WI38 (cell line): Measurements from ENCODE around the gene SLC24A3.

Experiments
- H3K4me3 ChIP-seq: 2 replicates; pipeline ENCODE4 v1.5.1; 2011; ENCODE audit warnings: low read depth, mild to moderate bottlenecking, control low read depth, low read length
- CTCF ChIP-seq: IDR thresholded peaks from 2 replicates; pipeline ENCODE4 v1.5.1; 2012; ENCODE audit warnings: low read depth, mild to moderate bottlenecking, control low read depth, low read length

SLC24A3 gene

DNA sequence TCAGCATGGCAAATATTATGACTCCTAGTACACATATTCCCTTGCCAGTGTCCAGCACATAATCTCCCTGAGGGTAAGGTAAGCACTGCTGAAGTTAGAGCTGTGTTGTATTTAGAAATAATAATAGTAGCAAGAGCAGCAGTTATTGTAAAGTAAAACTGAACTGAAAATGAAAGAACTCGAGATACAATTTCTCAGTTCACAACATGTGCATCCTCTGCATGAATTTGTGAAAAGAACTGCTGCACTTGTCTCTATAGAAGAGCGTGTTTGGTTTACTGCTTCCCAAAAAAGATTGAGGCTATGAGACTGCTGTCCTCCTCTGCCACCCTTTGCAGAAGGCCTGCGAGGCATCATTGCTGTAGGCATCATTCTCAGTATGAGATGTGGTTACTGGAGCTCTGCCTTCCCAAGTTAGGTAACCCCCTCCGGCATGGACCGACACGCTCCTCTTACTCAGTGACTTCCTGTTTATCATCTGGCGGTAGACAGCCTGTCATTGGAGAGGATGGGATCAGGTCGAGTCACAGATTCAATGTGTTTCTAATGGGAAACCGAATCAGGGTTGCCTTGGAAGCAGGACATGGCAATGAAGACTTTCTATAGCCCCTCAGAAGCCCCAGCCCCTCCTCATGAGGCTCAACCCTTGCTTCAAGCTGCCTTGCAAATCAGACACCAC, 48.1 kb downstream of the SLC24A3 start:
- no peak for TF ChIP-seq CTCF
- H3K4me3 ChIP-seq = 0 out of 2 replicates have a peak overlapping the region, but pooled peaks have one; percentile 6

GRCh38 chr20:19264191-19264590, 51.7 kb downstream of the SLC24A3 start:
- no peak for TF ChIP-seq CTCF
- no peak overlapping the region for H3K4me3 ChIP-seq

GRCh38 chr20:19265646-19266374, 53.4 kb downstream of the SLC24A3 start:
- H3K4me3 ChIP-seq = no peak overlapping the region
- no peak for TF ChIP-seq CTCF

GRCh38 chr20:19268426-19268825, 56.0 kb downstream of the SLC24A3 start:
- TF ChIP-seq CTCF = no peak
- H3K4me3 ChIP-seq = no peak overlapping the region

GRCh38 chr20:19269737-19270340, 57.4 kb downstream of the SLC24A3 start:
- H3K4me3 ChIP-seq = no peak overlapping the region
- TF ChIP-seq CTCF = no peak

DNA sequence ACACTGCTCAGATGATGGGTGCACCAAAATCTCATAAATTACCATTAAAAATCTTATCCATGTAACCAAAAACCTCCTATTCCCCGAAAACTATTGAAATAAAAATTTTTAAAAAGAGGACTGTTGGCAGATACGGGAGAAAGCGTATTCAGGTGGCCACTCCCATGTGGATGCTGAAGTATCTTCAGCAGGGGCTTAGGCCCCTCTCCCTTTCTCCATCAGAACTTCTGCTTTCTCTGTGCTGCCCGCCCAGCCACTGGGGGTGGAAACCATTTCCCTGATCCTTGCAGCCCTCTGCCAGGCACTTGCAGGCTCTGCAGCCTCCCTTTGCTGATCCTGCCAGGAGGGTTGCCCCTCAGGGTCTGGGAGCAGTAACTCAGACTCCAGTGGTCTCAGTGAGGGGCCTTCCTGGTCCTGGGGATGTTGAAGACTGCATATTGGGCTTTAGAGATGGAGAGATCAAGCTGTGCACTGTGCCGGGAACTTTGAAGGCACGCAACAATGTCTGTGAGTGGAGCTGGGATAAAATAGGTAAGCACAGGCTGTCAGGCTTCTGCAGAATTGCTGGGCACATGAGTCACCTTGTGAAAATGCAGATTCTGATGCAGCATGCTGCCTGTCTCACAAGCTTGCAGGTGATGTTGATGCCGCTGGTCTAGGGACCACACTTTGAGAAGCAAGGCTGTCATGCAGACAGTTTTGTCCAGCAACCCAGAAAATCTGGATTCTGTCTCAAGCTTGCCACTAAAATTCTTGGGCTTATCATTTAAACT, 59.6 kb downstream of the SLC24A3 start:
- no peak overlapping the region for H3K4me3 ChIP-seq
- TF ChIP-seq CTCF = no peak
